ENCODE data around the gene ZNF280B. TPM values are rescaled to one million over a fixed set of nuclear protein-coding genes. Genes with fewer than 3 reads are reported as not detected.

Gene ZNF280B
- total RNA-seq, 4 donors from 2014 or later = 0.47 to 0.80 (median 0.70) TPM; not detected in 1

GRCh38 chr22:22523494-22523893, 15.0 kb upstream of the ZNF280B start:
- Histone ChIP-seq H3K9me3 (no peaks in the 10 kb centered on the region), H3K4me3 (no peak overlapping the region), H3K27ac (no peak overlapping the region), H3K36me3 (no peaks in the 10 kb centered on the region), H3K27me3 (no peaks in the 10 kb centered on the region), H3K4me1 (no peaks in the 10 kb centered on the region)
- no peak for DNase-seq
- TF ChIP-seq POLR2A (IDR thresholded peaks at IDR 0.05) = no peak
- TF ChIP-seq CTCF (IDR thresholded peaks at IDR 0.05) = no peak

- no peaks in the 10 kb centered on the region for H3K9me3 ChIP-seq
- DNase-seq = no peak
- H3K27ac ChIP-seq = no peak overlapping the region
- no peaks in the 10 kb centered on the region for H3K4me1 ChIP-seq
- no peaks in the 10 kb centered on the region for H3K27me3 ChIP-seq
- TF ChIP-seq POLR2A (IDR thresholded peaks at IDR 0.05) (no peak), CTCF (IDR thresholded peaks at IDR 0.05) (no peak)
- H3K36me3 ChIP-seq = no peaks in the 10 kb centered on the region
- H3K4me3 ChIP-seq = no peak overlapping the region
Measured at GRCh38 chr22:22521631-22522030, 13.1 kb upstream of the ZNF280B start.

- TF ChIP-seq POLR2A (IDR thresholded peaks at IDR 0.05) = no peak
- no peak for TF ChIP-seq CTCF (IDR thresholded peaks at IDR 0.05)
- Histone ChIP-seq H3K4me1 (no peaks in the 10 kb centered on the region), H3K27ac (no peak overlapping the region), H3K36me3 (no peaks in the 10 kb centered on the region), H3K27me3 (no peaks in the 10 kb centered on the region), H3K9me3 (no peaks in the 10 kb centered on the region), H3K4me3 (no peak overlapping the region)
- DNase-seq = no peak
Measured at GRCh38 chr22:22520667-22521602, 12.4 kb upstream of the ZNF280B start.

- Histone ChIP-seq H3K27ac (no peak within 1 kb of the TSS), H3K4me3 (no peak within 1 kb of the TSS), H3K27me3 (no peaks in the 10 kb centered on the region), H3K9me3 (no peaks in the 10 kb centered on the region), H3K4me1 (no peaks in the 10 kb centered on the region), H3K36me3 (no peaks in the 10 kb centered on the region)
- TF ChIP-seq POLR2A (IDR thresholded peaks at IDR 0.05) = no peak
- no peak for TF ChIP-seq CTCF (IDR thresholded peaks at IDR 0.05)
- DNase-seq = no peak
Measured at GRCh38 chr22:22520020-22520656, 11.6 kb upstream of the ZNF280B start, which contains the start of gene ZNF280A. ZNF280A (minus strand) TSS chr22:22520270; CDS start chr22:22515630, 4,640 bp downstream.

GRCh38 chr22:22519591-22519990, 11.0 kb upstream of the ZNF280B start:
- Histone ChIP-seq H3K4me3 (no peak overlapping the region), H3K9me3 (no peaks in the 10 kb centered on the region), H3K27ac (no peak overlapping the region), H3K27me3 (no peaks in the 10 kb centered on the region), H3K4me1 (no peaks in the 10 kb centered on the region), H3K36me3 (no peaks in the 10 kb centered on the region)
- no peak for TF ChIP-seq POLR2A (IDR thresholded peaks at IDR 0.05)
- no peak for TF ChIP-seq CTCF (IDR thresholded peaks at IDR 0.05)
- DNase-seq = no peak
